Uterus (tissue), 4 donors: Measurements from ENCODE around the gene MYO1D. TPM values are rescaled to one million over a fixed set of nuclear protein-coding genes. Genes with fewer than 3 reads are reported as not detected.

Experiments used
- DNase-seq, 2 donors: peaks; one replicate each; pipeline ENCODE4 v3.0.0-alpha.2; 2019 to 2020
- H3K27ac ChIP-seq, 2 donors: fragments of 200-600 bp; sonication (generic); 1 replicate in 1 of 2; 2 replicates in 1 of 2; pipeline ENCODE4 v1.5.1; 2016 to 2018
- H3K27me3 ChIP-seq, 2 donors: fragments of 200-600 bp; sonication (generic); one replicate each; pipeline ENCODE4 v1.5.1; 2018 to 2019; ENCODE audit warnings: control low read depth in 1 of 2
- H3K36me3 ChIP-seq, 2 donors: fragments of 200-600 bp; sonication (generic); one replicate each; pipeline ENCODE4 v1.5.1; 2019; ENCODE audit warnings: control low read depth in 1 of 2
- H3K4me1 ChIP-seq, 2 donors: fragments of 200-600 bp; sonication (generic); one replicate each; pipeline ENCODE4 v1.5.1; 2018 to 2019; ENCODE audit warnings: control low read depth in 1 of 2
- H3K4me3 ChIP-seq, 2 donors: fragments of 200-600 bp; sonication (generic); 1 replicate in 1 of 2; 2 replicates in 1 of 2; pipeline ENCODE4 v1.5.1; 2018 to 2019; ENCODE audit warnings: mild to moderate bottlenecking in 1 of 2
- H3K9me3 ChIP-seq, 2 donors: fragments of 200-600 bp; sonication (generic); one replicate each; pipeline ENCODE4 v1.5.1; 2019; ENCODE audit warnings: control low read depth in 1 of 2
- POLR2A ChIP-seq, 2 donors: fragments of 450-650 bp; IDR thresholded peaks; one replicate each; pipeline ENCODE4 v1.6.1; 2016; ENCODE audit warnings: antibody characterized with exemption in 2 of 2, mild to moderate bottlenecking in 1 of 2, moderate library complexity in 1 of 2
- intact Hi-C: fragments of 100-400 bp; cut with DNase I; formaldehyde crosslinking; loops from one replicate; pipeline ENCODE4 v1.15.1; 2023; ENCODE audit warnings: low total_unique reads
- total RNA-seq, 4 donors: library from RNA; depleted of rRNA in 3 of 4; stranded (reverse); fragments of >200 nt in 3 of 4; gene quantifications; one replicate each; pipeline versions ENCODE4 v1.1.0 to v1.2.4, GENCODE V29; 2014 to 2023
- TF ChIP-seq, protein P1 (sequence below), 4 experiments: fragments of 200-600 bp in 2 of 4; fragments of 450-650 bp in 2 of 4; sonication (generic) in 2 of 4; IDR thresholded peaks; one replicate each; pipeline ENCODE4 v1.5.1; 2016 to 2019; ENCODE audit warnings: antibody characterized with exemption in 4 of 4, mild to moderate bottlenecking in 2 of 4, moderate library complexity in 1 of 4
- donor health status: DM: yes; HTN: yes; CAD: no.

The MYO1D gene
- total RNA-seq, 4 donors from 2014 or later: 20.4 to 55.2 (median 30.6) TPM

- H3K9me3 ChIP-seq: no peaks in the 10 kb centered on the region
- H3K4me1 ChIP-seq: no peaks in the 10 kb centered on the region
- no peak overlapping the region for H3K4me3 ChIP-seq
- no peak for TF ChIP-seq POLR2A (IDR thresholded peaks at IDR 0.05)
- TF ChIP-seq, protein P1, sequence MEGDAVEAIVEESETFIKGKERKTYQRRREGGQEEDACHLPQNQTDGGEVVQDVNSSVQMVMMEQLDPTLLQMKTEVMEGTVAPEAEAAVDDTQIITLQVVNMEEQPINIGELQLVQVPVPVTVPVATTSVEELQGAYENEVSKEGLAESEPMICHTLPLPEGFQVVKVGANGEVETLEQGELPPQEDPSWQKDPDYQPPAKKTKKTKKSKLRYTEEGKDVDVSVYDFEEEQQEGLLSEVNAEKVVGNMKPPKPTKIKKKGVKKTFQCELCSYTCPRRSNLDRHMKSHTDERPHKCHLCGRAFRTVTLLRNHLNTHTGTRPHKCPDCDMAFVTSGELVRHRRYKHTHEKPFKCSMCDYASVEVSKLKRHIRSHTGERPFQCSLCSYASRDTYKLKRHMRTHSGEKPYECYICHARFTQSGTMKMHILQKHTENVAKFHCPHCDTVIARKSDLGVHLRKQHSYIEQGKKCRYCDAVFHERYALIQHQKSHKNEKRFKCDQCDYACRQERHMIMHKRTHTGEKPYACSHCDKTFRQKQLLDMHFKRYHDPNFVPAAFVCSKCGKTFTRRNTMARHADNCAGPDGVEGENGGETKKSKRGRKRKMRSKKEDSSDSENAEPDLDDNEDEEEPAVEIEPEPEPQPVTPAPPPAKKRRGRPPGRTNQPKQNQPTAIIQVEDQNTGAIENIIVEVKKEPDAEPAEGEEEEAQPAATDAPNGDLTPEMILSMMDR (IDR thresholded peaks at IDR 0.05): no peak
- intact Hi-C loops: no loop called here
- no peaks in the 10 kb centered on the region for H3K36me3 ChIP-seq
- H3K27ac ChIP-seq: no peak overlapping the region
- DNase-seq: no peak
- H3K27me3 ChIP-seq: no peaks in the 10 kb centered on the region
These were observed 240.2 kb downstream of the MYO1D start for GRCh38 chr17:32636598-32637218.

DNA sequence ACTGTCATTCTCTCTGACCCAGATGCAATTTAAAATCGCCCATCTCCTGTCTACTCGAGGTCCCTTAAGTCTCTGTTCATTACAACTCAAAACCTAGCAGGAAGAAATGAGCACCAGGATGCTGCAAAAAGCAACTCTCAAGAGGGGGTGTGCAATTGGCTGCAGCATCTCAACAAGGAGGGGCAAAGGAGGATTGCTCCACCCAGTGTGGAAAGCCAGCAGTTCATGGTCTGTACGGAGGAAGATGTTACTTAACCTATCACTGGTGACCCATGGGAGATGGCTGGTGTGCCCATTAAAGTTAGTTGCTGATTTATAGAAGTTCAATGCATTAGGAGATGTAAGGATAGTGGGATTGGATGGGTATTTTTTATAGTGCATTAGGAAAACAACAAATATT is 242.8 kb downstream of the MYO1D start:
- Histone ChIP-seq H3K36me3 (no peaks in the 10 kb centered on the region), H3K4me1 (no peaks in the 10 kb centered on the region), H3K27ac (no peak overlapping the region), H3K4me3 (no peak overlapping the region), H3K27me3 (no peaks in the 10 kb centered on the region), H3K9me3 (no peaks in the 10 kb centered on the region)
- no peak for DNase-seq
- no peak for TF ChIP-seq POLR2A (IDR thresholded peaks at IDR 0.05)
- TF ChIP-seq, protein P1 (IDR thresholded peaks at IDR 0.05): no peak
- intact Hi-C loops: no loop called here

DNA sequence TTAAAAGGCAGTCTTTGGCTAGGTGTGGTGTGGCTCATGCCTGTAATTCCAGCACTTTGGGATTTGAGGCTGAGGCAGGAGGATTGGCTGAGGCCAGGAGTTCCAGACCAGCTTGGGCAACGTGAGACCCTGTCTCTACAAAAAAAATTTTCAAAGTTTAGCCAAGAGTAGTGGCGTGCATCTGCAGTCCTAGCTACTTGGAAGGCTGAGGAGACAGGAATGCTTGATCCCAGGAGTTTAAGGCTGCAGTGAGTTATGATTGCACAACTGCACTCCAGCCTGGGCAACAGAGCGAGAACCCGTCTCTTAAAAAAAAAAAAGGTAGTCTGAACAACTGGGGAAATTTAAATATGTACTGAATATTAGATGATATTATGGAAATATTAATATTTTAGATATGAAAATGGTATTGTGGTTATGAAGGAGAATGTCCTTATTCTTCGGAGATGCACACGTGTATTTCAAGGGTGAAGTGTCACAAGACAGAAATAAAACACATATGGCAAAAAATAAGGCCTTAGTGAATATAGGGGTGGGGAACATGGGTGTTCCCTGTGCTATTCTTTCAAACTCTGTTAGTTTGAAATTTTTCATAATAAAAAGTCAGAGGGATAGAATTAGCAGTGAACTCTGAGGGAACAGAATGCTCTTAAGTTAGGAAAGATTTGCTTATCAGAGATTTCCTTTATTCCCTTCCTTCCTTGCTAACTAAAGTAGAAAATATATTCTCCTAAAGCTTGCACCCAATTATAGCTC is 245.4 kb downstream of the MYO1D start:
- H3K27ac ChIP-seq: no peak overlapping the region

DNA sequence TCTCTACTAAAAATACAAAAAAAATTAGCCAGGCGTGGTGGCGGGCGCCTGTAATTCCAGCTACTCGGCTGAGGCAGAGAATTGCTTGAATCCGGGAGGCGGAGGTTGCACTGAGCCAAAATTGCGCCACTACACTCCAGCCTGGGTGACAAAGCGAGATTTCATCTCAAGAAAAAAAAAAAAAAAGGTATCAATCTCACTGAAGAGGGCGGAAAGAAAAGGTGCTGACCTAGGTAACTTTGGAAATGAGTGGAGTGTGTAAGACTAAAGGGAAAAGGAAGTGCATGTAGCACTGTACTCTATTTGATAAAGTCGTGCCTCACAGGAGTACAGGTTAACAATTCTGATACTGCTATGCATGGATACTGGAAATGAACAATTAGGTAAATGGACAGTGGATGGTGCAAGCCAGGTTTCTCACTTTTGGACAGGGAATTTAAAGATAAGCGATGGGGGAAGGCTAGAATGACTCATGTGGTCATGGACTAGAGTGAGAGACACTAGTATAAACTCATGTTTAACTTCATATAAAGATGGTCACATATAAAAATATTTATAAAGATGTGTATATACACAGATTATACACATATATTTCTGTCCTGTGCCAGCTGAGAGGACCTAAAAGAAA is 247.2 kb downstream of the MYO1D start:
- Histone ChIP-seq H3K27ac (no peak overlapping the region), H3K27me3 (no peaks in the 10 kb centered on the region), H3K36me3 (no peaks in the 10 kb centered on the region), H3K4me3 (no peak overlapping the region), H3K9me3 (no peaks in the 10 kb centered on the region), H3K4me1 (no peaks in the 10 kb centered on the region)
- TF ChIP-seq, protein P1 (IDR thresholded peaks at IDR 0.05): no peak
- no peak for TF ChIP-seq POLR2A (IDR thresholded peaks at IDR 0.05)
- DNase-seq: no peak
- intact Hi-C loops: no loop called here

More for the DNA sequence above, 245.4 kb downstream of the MYO1D start:
- Histone ChIP-seq H3K4me3 (no peak overlapping the region), H3K9me3 (no peaks in the 10 kb centered on the region), H3K27me3 (no peaks in the 10 kb centered on the region), H3K4me1 (no peaks in the 10 kb centered on the region), H3K36me3 (no peaks in the 10 kb centered on the region)
- no peak for DNase-seq
- TF ChIP-seq, protein P1 (IDR thresholded peaks at IDR 0.05): no peak
- TF ChIP-seq POLR2A (IDR thresholded peaks at IDR 0.05): no peak
- intact Hi-C loops: no loop called here
